ENCODE results near the gene DLX3.

Gene DLX3

GRCh38 chr17:49993423-49994060 lies 1.5 kb downstream of the DLX3 start:
- ATAC-seq (ENCODE audit: low read depth) (0 out of 3 replicates have a peak, but pooled peaks have one; percentile 3), DNase-seq (ENCODE audit: low spot score) (no peak)
- no peak overlapping the region for H3K27ac ChIP-seq (ENCODE audit: poor library complexity, severe bottlenecking)
- H3K4me3 ChIP-seq (ENCODE audit: severe bottlenecking): peak overlapping the region; percentile 44
- no peaks in the 10 kb centered on the region for H3K9me3 ChIP-seq (ENCODE audit: severe bottlenecking)
- TF ChIP-seq CTCF (IDR thresholded peaks at IDR 0.05; ENCODE audit: poor library complexity, severe bottlenecking): no peak
- peaks cover 10% of the 10 kb centered on the region for H3K27me3 ChIP-seq (ENCODE audit: insufficient read depth, poor library complexity, severe bottlenecking)
- H3K36me3 ChIP-seq (ENCODE audit: low read depth): no peaks in the 10 kb centered on the region
- H3K4me1 ChIP-seq (ENCODE audit: insufficient read depth, poor library complexity, severe bottlenecking): peaks cover 10% of the 10 kb centered on the region

DNA sequence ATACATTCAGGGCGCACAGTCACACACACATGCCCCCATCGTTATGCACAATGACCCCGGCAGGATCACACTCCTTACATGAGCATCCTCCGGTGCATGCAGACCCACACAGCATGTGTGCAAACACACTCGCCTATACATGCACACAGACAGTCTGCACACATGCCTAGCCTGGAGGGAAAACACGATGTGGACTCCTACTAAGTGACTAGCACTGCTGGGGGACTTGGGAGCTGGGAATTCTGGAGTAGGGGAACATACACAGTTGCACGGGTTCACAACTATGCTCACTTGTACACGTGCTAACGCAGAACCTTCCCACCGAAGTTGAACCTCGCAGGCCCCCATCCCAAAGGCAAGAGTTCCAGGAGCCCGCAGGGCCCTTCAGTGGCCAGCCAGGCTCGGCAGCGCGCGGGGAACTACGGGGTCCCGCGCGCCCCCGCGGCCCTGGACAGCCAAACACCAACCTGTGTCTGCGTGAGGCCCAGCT lies 2.0 kb downstream of the DLX3 start:
- Histone ChIP-seq H3K27ac (ENCODE audit: poor library complexity, severe bottlenecking) (no peak overlapping the region), H3K4me3 (ENCODE audit: severe bottlenecking) (peak overlapping the region; percentile 44), H3K9me3 (ENCODE audit: severe bottlenecking) (no peaks in the 10 kb centered on the region), H3K36me3 (ENCODE audit: low read depth) (no peaks in the 10 kb centered on the region), H3K4me1 (ENCODE audit: insufficient read depth, poor library complexity, severe bottlenecking) (peaks cover 12% of the 10 kb centered on the region), H3K27me3 (ENCODE audit: insufficient read depth, poor library complexity, severe bottlenecking) (peaks cover 10% of the 10 kb centered on the region)
- no peak for TF ChIP-seq CTCF (IDR thresholded peaks at IDR 0.05; ENCODE audit: poor library complexity, severe bottlenecking)
- ATAC-seq (ENCODE audit: low read depth) (no peak), DNase-seq (ENCODE audit: low spot score) (no peak)

DNA sequence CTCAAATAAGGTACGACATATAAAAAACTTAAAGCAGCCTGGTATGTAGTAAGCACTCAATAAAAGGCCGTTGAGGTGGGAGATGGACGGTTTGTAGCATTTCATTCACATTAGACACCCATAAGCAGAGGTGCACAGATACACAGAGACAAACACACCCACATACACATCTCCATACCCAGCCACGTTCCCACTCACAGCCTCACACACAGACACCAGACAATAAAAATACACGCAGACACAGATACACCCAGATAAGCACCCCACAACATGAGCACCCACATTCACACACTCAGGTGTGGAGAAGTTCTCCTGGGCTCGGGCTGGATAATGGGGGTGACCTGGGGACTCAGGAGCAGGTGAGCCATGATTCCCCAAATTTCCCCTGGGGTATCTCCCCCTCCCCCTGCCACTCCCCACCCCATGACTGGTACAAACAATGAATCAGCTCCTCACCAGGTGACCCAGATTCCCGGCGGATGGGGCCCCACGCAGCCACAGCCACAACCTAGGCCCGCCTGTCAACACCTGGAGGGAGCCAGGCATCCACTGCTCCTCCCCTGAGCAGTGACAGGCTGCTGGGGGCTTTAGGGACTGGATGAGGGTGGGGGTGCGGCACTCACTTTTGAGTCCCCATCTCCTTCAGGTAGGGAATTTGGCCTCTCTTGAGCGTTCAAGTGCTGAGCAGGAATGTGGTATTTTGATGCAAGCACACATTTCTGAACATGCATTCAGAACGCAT lies 2.7 kb downstream of the DLX3 start:
- DNase-seq (ENCODE audit: low spot score): no peak
- TF ChIP-seq CTCF (IDR thresholded peaks at IDR 0.05; ENCODE audit: poor library complexity, severe bottlenecking): no peak
- no peaks in the 10 kb centered on the region for H3K36me3 ChIP-seq (ENCODE audit: low read depth)
- peaks cover 16% of the 10 kb centered on the region for H3K4me1 ChIP-seq (ENCODE audit: insufficient read depth, poor library complexity, severe bottlenecking)
- H3K27me3 ChIP-seq (ENCODE audit: insufficient read depth, poor library complexity, severe bottlenecking): peaks cover 10% of the 10 kb centered on the region
- H3K9me3 ChIP-seq (ENCODE audit: severe bottlenecking): no peaks in the 10 kb centered on the region
- H3K27ac ChIP-seq (ENCODE audit: poor library complexity, severe bottlenecking): no peak overlapping the region
- H3K4me3 ChIP-seq (ENCODE audit: severe bottlenecking): no peak overlapping the region
- no peak for ATAC-seq (ENCODE audit: low read depth)

- Histone ChIP-seq H3K4me1 (ENCODE audit: insufficient read depth, poor library complexity, severe bottlenecking) (peaks cover 16% of the 10 kb centered on the region), H3K27me3 (ENCODE audit: insufficient read depth, poor library complexity, severe bottlenecking) (peaks cover 10% of the 10 kb centered on the region)
Observed at GRCh38 chr17:49991409-49991808, 3.6 kb downstream of the DLX3 start.

More at GRCh38 chr17:49991409-49991808, 3.6 kb downstream of the DLX3 start:
- no peaks in the 10 kb centered on the region for H3K36me3 ChIP-seq (ENCODE audit: low read depth)
- ATAC-seq (ENCODE audit: low read depth) (no peak), DNase-seq (ENCODE audit: low spot score) (no peak)
- H3K4me3 ChIP-seq (ENCODE audit: severe bottlenecking): no peak overlapping the region
- TF ChIP-seq CTCF (IDR thresholded peaks at IDR 0.05; ENCODE audit: poor library complexity, severe bottlenecking): no peak
- no peaks in the 10 kb centered on the region for H3K9me3 ChIP-seq (ENCODE audit: severe bottlenecking)
- no peak overlapping the region for H3K27ac ChIP-seq (ENCODE audit: poor library complexity, severe bottlenecking)

Measured in RWPE2 (cell line).